HEK293T (cell line): Measurements from ENCODE around the gene MTF2.

Source experiments
- CTCF ChIA-PET: fragments of 350-600 bp; formaldehyde crosslinking; extraction: SDS; loops from one replicate; lab custom pipeline; 2021; ENCODE audit warnings: antibody characterized with exemption, inconsistent platforms; lab: Yijun Ruan, JAX
- POLR2A ChIA-PET: fragments of 350-600 bp; formaldehyde crosslinking; extraction: SDS; loops from one replicate; lab custom pipeline; 2020; ENCODE audit warnings: antibody characterized with exemption, inconsistent platforms; lab: Yijun Ruan, JAX
- DNase-seq: peaks from one replicate; pipeline ENCODE4 v3.0.0; 2012; ENCODE audit warnings: mixed read lengths; ENCODE audit errors: extremely low spot score
- ARNT ChIP-seq: fragments of 450-650 bp; IDR thresholded peaks from 2 replicates; pipeline ENCODE4 v1.6.1; 2017; ENCODE audit warnings: mild to moderate bottlenecking
- BHLHE40 ChIP-seq: fragments of 450-650 bp; IDR thresholded peaks from 2 replicates; pipeline ENCODE4 v1.6.1; 2016; ENCODE audit warnings: mild to moderate bottlenecking, moderate library complexity, borderline replicate concordance
- CTBP1 ChIP-seq: fragments of 450-650 bp; IDR thresholded peaks from 2 replicates; pipeline ENCODE4 v1.6.1; 2016; ENCODE audit warnings: borderline replicate concordance
- ELF4 ChIP-seq: fragments of 450-650 bp; IDR thresholded peaks from 2 replicates; pipeline ENCODE4 v1.6.1; 2017; ENCODE audit warnings: antibody characterized with exemption
- FOXA1 ChIP-seq: fragments of 450-650 bp; IDR thresholded peaks from 2 replicates; pipeline ENCODE4 v1.6.1; 2016; ENCODE audit warnings: mild to moderate bottlenecking
- FOXK2 ChIP-seq: fragments of 450-650 bp; IDR thresholded peaks from 2 replicates; pipeline ENCODE4 v1.6.1; 2016; ENCODE audit warnings: mild to moderate bottlenecking
- FOXM1 ChIP-seq: fragments of 450-650 bp; IDR thresholded peaks from 2 replicates; pipeline ENCODE4 v1.6.1; 2017; ENCODE audit warnings: mild to moderate bottlenecking, borderline replicate concordance
- HDGF ChIP-seq: fragments of 450-650 bp; IDR thresholded peaks from 2 replicates; pipeline ENCODE4 v1.6.1; 2017; ENCODE audit warnings: antibody characterized with exemption, borderline replicate concordance
- L3MBTL2 ChIP-seq: fragments of 450-650 bp; conservative IDR thresholded peaks from 2 replicates; pipeline ENCODE4 v1.6.1; 2016; ENCODE audit warnings: mild to moderate bottlenecking
- LEF1 ChIP-seq: fragments of 450-650 bp; IDR thresholded peaks from 2 replicates; pipeline ENCODE4 v1.6.1; 2017; ENCODE audit warnings: mild to moderate bottlenecking, borderline replicate concordance
- NFRKB ChIP-seq: fragments of 450-650 bp; IDR thresholded peaks from 2 replicates; pipeline ENCODE4 v1.6.1; 2016; ENCODE audit warnings: mild to moderate bottlenecking, moderate library complexity
- PKNOX1 ChIP-seq: fragments of 450-650 bp; IDR thresholded peaks from 2 replicates; pipeline ENCODE4 v1.6.1; 2016
- SP1 ChIP-seq: fragments of 450-650 bp; IDR thresholded peaks from 2 replicates; pipeline ENCODE4 v1.6.1; 2017
- SUZ12 ChIP-seq: fragments of 450-650 bp; IDR thresholded peaks from 2 replicates; pipeline ENCODE4 v1.6.1; 2016; ENCODE audit warnings: mild to moderate bottlenecking
- TARDBP ChIP-seq: fragments of 450-650 bp; IDR thresholded peaks from 2 replicates; pipeline ENCODE4 v1.6.1; 2016
- ZNF384 ChIP-seq: fragments of 450-650 bp; IDR thresholded peaks from 2 replicates; pipeline ENCODE4 v1.6.1; 2016

Gene MTF2

GRCh38 chr1:93143136-93143535, 64.1 kb downstream of the MTF2 start:
- CTCF ChIA-PET: no interaction called here
- DNase-seq: no peak
- TF ChIP-seq SP1 (no peak), PKNOX1 (no peak), ZNF384 (no peak), BHLHE40 (no peak), FOXA1 (no peak), HDGF (no peak), FOXK2 (no peak), CTBP1 (no peak), ARNT (no peak), NFRKB (no peak), TARDBP (no peak), FOXM1 (no peak), SUZ12 (no peak), LEF1 (no peak), L3MBTL2 (no peak)
- POLR2A ChIA-PET: no interaction called here

DNA sequence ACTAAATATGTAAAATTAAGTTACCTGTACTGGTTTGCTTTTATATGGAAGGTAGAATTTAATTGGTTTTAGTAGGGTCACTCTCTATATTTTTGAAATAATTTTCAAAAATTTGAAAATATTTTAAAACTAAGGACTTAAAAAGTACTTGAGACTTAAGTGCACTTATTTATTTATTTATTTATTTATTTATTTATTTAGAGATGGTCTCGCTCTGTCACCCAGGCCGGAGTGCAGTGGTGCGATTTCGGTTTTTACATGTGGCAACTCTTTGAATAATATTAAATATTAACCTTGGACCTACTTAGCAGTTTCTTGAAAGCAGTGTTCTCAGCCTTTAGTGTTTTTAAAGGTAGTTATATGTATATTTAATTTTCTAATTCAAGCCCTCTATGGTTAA, 64.7 kb downstream of the MTF2 start:
- CTCF ChIA-PET: no interaction called here
- TF ChIP-seq ZNF384 (no peak), L3MBTL2 (no peak)
- DNase-seq: no peak
- POLR2A ChIA-PET: no interaction called here

DNA sequence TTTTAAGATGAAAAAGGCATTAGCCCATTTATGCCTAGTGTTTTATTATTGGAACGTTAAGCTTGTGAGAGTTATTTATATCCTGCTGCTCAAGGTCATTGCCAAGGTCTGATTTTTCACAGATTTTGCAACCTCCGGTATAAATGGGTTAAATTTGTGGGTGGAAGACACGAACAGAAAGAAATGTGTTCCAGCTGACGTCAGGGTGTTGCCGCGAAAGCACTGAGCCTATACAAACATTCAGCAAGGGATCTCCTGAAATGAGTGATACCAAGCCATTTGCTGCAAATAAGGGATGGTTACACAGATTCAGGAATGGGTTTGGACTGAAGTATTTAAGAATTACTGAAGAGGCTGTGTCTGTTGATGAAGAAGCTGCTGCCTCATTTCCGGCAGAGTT, 68.9 kb downstream of the MTF2 start:
- ChIA-PET CTCF (interaction anchor here (0.5 kb wide), 1 partner anchor 776 kb away, joined by 3 read pairs; no protein-coding TSS in a partner anchor), POLR2A (no interaction called here)
- DNase-seq: no peak
- no peak for TF ChIP-seq NFRKB
- TF ChIP-seq BHLHE40: no peak

- ChIA-PET CTCF (no interaction called here), POLR2A (interaction anchor here (1.6 kb wide), 1 partner anchor 70 kb away, joined by 6 read pairs; no protein-coding TSS in a partner anchor)
- TF ChIP-seq CTBP1 (no peak), HDGF (no peak), TARDBP (no peak), PKNOX1 (peak; percentile 73), ARNT (no peak)
- DNase-seq: no peak
These were observed 71.6 kb downstream of the MTF2 start for GRCh38 chr1:93150729-93151128.

DNA sequence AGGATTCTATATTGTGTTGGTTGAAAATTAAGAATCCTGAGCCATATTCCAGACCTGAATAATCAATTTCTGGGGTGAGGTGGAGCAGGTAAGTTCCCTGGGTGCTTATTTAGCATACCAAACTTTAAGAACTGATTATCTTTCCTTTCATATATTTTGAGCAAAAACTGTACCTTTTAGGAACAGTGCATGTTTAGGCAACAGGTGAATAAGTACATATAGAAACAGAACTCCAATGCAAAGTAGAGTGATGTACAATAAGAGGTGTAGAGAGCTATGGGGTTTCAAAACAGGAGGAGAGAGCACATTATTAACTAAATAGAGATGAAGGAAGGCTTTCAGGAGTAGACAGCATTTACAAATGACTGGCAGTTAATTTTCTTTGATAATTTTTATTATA, 72.4 kb downstream of the MTF2 start:
- POLR2A ChIA-PET: interaction anchor here (0.5 kb wide), 1 partner anchor 189 kb away, joined by 3 read pairs; no protein-coding TSS in a partner anchor
- TF ChIP-seq ZNF384 (no peak), TARDBP (no peak), FOXK2 (no peak), SP1 (no peak), HDGF (no peak), NFRKB (no peak), ARNT (no peak), BHLHE40 (no peak), L3MBTL2 (no peak), LEF1 (no peak), CTBP1 (no peak), FOXM1 (no peak), PKNOX1 (no peak)
- no peak for DNase-seq
- CTCF ChIA-PET: no interaction called here

- TF ChIP-seq FOXM1 (no peak), BHLHE40 (no peak), ZNF384 (no peak), HDGF (no peak), ARNT (no peak), ELF4 (no peak), LEF1 (no peak), TARDBP (no peak), CTBP1 (no peak), SUZ12 (no peak), L3MBTL2 (no peak), NFRKB (no peak), SP1 (no peak), FOXA1 (no peak), FOXK2 (no peak), PKNOX1 (no peak)
- no peak for DNase-seq
- POLR2A ChIA-PET: interaction anchor here (1.6 kb wide), 1 partner anchor 74 kb away, joined by 5 read pairs; the partner anchor contains the start of gene MTF2
- CTCF ChIA-PET: no interaction called here
These were observed 73.8 kb downstream of the MTF2 start for GRCh38 chr1:93152835-93153234.
